ENCODE data around the gene EIF2AK3.
A peak's percentile ranks its signal among the peaks of the same experiment; 100 is the strongest.

GRCh38 chr2:88658326-88658725, 31.1 kb upstream of the EIF2AK3 start:
- TF ChIP-seq TCF4 (CRISPR knock-in tag; IDR thresholded peaks at IDR 0.05; ENCODE audit: borderline replicate concordance) (no peak), SNAI2 (CRISPR knock-in tag; IDR thresholded peaks at IDR 0.05) (no peak; the same call in 1 of the 2 replicates), RARB (CRISPR knock-in tag; IDR thresholded peaks at IDR 0.05) (no peak), ESRRG (CRISPR knock-in tag; IDR thresholded peaks at IDR 0.05) (no peak), ZNF70 (CRISPR knock-in tag; IDR thresholded peaks at IDR 0.05) (no peak), TOX (CRISPR knock-in tag; IDR thresholded peaks at IDR 0.05; ENCODE audit: borderline replicate concordance) (no peak), ZC3H10 (CRISPR knock-in tag; IDR thresholded peaks at IDR 0.05) (no peak), CREB5 (CRISPR knock-in tag; IDR thresholded peaks at IDR 0.05; ENCODE audit: low read depth) (peak; percentile 53; the same call in 1 of the 2 replicates)
- TF ChIP-seq, protein P1, sequence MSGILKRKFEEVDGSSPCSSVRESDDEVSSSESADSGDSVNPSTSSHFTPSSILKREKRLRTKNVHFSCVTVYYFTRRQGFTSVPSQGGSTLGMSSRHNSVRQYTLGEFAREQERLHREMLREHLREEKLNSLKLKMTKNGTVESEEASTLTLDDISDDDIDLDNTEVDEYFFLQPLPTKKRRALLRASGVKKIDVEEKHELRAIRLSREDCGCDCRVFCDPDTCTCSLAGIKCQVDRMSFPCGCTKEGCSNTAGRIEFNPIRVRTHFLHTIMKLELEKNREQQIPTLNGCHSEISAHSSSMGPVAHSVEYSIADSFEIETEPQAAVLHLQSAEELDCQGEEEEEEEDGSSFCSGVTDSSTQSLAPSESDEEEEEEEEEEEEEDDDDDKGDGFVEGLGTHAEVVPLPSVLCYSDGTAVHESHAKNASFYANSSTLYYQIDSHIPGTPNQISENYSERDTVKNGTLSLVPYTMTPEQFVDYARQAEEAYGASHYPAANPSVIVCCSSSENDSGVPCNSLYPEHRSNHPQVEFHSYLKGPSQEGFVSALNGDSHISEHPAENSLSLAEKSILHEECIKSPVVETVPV (CRISPR knock-in tag; IDR thresholded peaks at IDR 0.05): no peak
